Testis (tissue), 3 donors: Measurements from ENCODE around the gene TJP2. TPM values are rescaled to one million over a fixed set of nuclear protein-coding genes. Genes with fewer than 3 reads are reported as not detected.

ENCODE experiments used
- DNase-seq: peaks from one replicate; pipeline ENCODE4 v3.0.0-alpha.2; 2019
- H3K27ac ChIP-seq, 2 donors: fragments of 200-600 bp; sonication (generic); one replicate each; pipeline ENCODE4 v1.5.1; 2019
- H3K27me3 ChIP-seq: fragments of 200-600 bp; sonication (generic); one replicate; pipeline ENCODE4 v1.5.1; 2019
- H3K36me3 ChIP-seq: fragments of 200-600 bp; sonication (generic); one replicate; pipeline ENCODE4 v1.5.1; 2017; ENCODE audit warnings: low read depth; ENCODE audit errors: missing control alignments
- H3K4me1 ChIP-seq: fragments of 200-600 bp; sonication (generic); one replicate; pipeline ENCODE4 v1.5.1; 2019
- H3K4me3 ChIP-seq, 2 donors: fragments of 200-600 bp; sonication (generic); one replicate each; pipeline ENCODE4 v1.5.1; 2017 to 2019
- H3K9me3 ChIP-seq: fragments of 200-600 bp; sonication (generic); one replicate; pipeline ENCODE4 v1.5.1; 2017
- CTCF ChIP-seq, 3 experiments: fragments of 450-650 bp in 2 of 3; fragments of 200-600 bp in 1 of 3; sonication (generic) in 1 of 3; IDR thresholded peaks; one replicate each; pipeline ENCODE4 v1.5.1; 2016 to 2019; ENCODE audit warnings: antibody characterized with exemption in 3 of 3, mild to moderate bottlenecking in 2 of 3, moderate library complexity in 1 of 3
- POLR2A ChIP-seq: fragments of 450-650 bp; IDR thresholded peaks from one replicate; pipeline ENCODE4 v1.6.1; 2017; ENCODE audit warnings: antibody characterized with exemption, mild to moderate bottlenecking, moderate library complexity
- WGBS, 2 donors: methylation state at CpG; one replicate each; pipeline ENCODE4 v1.1.5; 2018; 5-methylcytosine and 5-hydroxymethylcytosine counted together
- intact Hi-C: fragments of 100-400 bp; cut with DNase I; formaldehyde crosslinking; loops from one replicate; pipeline ENCODE4 v1.15.1; 2023; ENCODE audit warnings: low total_unique reads
- polyA plus RNA-seq: library from polyadenylated mRNA; stranded (reverse); fragments of 350-450 nt; fragmentation: Illumina TruSeq; extraction: RNeasy Lipid Tissue Mini Kit (QIAGEN cat#74804); gene quantifications from one replicate; pipeline ENCODE4 v1.2.3, GENCODE V29; 2014; ENCODE audit warnings: low read depth, low replicate concordance; ENCODE audit not compliant: insufficient read depth
- total RNA-seq, 2 donors: library from RNA; depleted of rRNA; stranded (reverse); fragments of >200 nt; gene quantifications; one replicate each; pipeline ENCODE4 v1.2.3, GENCODE V29; 2016

Gene TJP2
- total and polyA plus RNA-seq, 3 donors from 2014 or later = 108 to 168 (median 148) TPM

- Histone ChIP-seq H3K9me3 (no peaks in the 10 kb centered on the region), H3K27me3 (no peaks in the 10 kb centered on the region), H3K4me3 (peak overlapping the region; percentile 59 to 82), H3K4me1 (peaks cover 5% of the 10 kb centered on the region), H3K36me3 (no peaks in the 10 kb centered on the region), H3K27ac (peak overlapping the region in 1 of 2 donors; percentile 78)
- 1 to 4% methylated on average over 9 to 17 of the region's 17 CpGs for WGBS, 2 donors
- no peak for DNase-seq
- TF ChIP-seq POLR2A (no peak), CTCF (IDR thresholded peaks at IDR 0.05) (no peak)
- intact Hi-C loops = no loop called here
Observed at GRCh38 chr9:69173497-69173890, 583 bp upstream of the TJP2 start.

- 1 to 2% methylated on average over 19 to 20 of the region's 21 CpGs for WGBS, 2 donors
- Histone ChIP-seq H3K27me3 (no peaks in the 10 kb centered on the region), H3K9me3 (no peaks in the 10 kb centered on the region), H3K36me3 (no peaks in the 10 kb centered on the region), H3K4me1 (peaks cover 5% of the 10 kb centered on the region), H3K4me3 (peak overlapping the region; percentile 59 to 82), H3K27ac (peak overlapping the region; percentile 37 to 78)
- DNase-seq = peak; percentile 57
- intact Hi-C loops = no loop called here
- TF ChIP-seq POLR2A (no peak), CTCF (IDR thresholded peaks at IDR 0.05) (no peak)
Observed at GRCh38 chr9:69174616-69175463, 763 bp downstream of the TJP2 start.

GRCh38 chr9:69175486-69175885 is 1.4 kb downstream of the TJP2 start:
- no peak overlapping the region for H3K27ac ChIP-seq
- H3K9me3 ChIP-seq = no peaks in the 10 kb centered on the region
- no peaks in the 10 kb centered on the region for H3K27me3 ChIP-seq
- WGBS, 2 donors = 33 to 40% methylated on average over 7 to 8 of the region's 8 CpGs
- H3K36me3 ChIP-seq = no peaks in the 10 kb centered on the region
- H3K4me1 ChIP-seq = peaks cover 5% of the 10 kb centered on the region
- H3K4me3 ChIP-seq = peak overlapping the region in 1 of 2 donors; percentile 82
- DNase-seq = no peak
- intact Hi-C loops = no loop called here
- TF ChIP-seq POLR2A (no peak), CTCF (IDR thresholded peaks at IDR 0.05) (no peak)

- WGBS, 2 donors = 76 to 84% methylated on average over 9 of the region's 9 CpGs
- no peak overlapping the region for H3K4me3 ChIP-seq
- H3K36me3 ChIP-seq = no peaks in the 10 kb centered on the region
- no peaks in the 10 kb centered on the region for H3K9me3 ChIP-seq
- no peaks in the 10 kb centered on the region for H3K27me3 ChIP-seq
- H3K27ac ChIP-seq = no peak overlapping the region
- no peak for DNase-seq
- peaks cover 5% of the 10 kb centered on the region for H3K4me1 ChIP-seq
- intact Hi-C loops = no loop called here
- TF ChIP-seq CTCF (IDR thresholded peaks at IDR 0.05) = no peak
Observed at GRCh38 chr9:69176471-69177171, 2.5 kb downstream of the TJP2 start.
